ENCODE data around the gene HYLS1.

GRCh38 chr11:125941267-125941618, 53.8 kb downstream of the HYLS1 start:
- TF ChIP-seq CTCF (IDR thresholded peaks at IDR 0.05; ENCODE audit: low read length) = no peak
- no peak for TF ChIP-seq EZH2 (optimal IDR thresholded peaks at IDR 0.05; ENCODE audit: low read depth, low read length)
- TF ChIP-seq EZH2phosphoT487 (IDR thresholded peaks at IDR 0.05; ENCODE audit: low read length) = no peak

Measured in MM.1S (cell line).